Activated gamma-delta T cell (primary cell): ENCODE results near the gene CGB1.
A peak's percentile ranks its signal among the peaks of the same experiment; 100 is the strongest.
"Not testable (repeated sequence)": the region's sequence is repeated elsewhere in the genome, so short reads cannot be mapped to it uniquely, and the experiment has no call there.

Source experiments
- DNase-seq: peaks from one replicate; lab custom pipeline; 2025; lab: John Stamatoyannopoulos, UW

CGB1 gene

DNA sequence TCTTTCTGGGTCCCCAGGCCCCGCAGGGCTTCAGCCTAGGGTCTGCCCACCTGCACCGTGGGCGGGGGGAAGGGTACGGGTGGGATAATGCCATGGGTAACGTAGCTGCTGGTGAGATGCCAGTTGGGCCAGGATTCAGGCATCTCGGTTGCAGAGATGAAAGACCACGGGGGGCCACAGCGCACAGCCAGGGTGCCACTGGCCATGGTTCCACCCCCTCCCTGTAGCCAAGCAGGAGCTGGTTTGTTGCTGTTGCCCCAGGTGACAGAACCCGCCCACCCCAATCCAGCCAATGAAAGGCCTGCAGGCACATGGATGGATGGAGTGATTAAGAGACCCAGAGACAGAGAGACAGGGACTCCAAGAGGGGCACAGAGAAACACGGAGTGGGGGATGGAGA, 21.9 kb upstream of the CGB1 start:
- DNase-seq, result no peak

- no peak for DNase-seq
These were observed 21.0 kb upstream of the CGB1 start, which contains the start of gene CGB7 for GRCh38 chr19:49057636-49058234. TSS of gene CGB7 (minus strand) at chr19:49057749. CDS start at chr19:49055375, 2,374 bp downstream.

DNA sequence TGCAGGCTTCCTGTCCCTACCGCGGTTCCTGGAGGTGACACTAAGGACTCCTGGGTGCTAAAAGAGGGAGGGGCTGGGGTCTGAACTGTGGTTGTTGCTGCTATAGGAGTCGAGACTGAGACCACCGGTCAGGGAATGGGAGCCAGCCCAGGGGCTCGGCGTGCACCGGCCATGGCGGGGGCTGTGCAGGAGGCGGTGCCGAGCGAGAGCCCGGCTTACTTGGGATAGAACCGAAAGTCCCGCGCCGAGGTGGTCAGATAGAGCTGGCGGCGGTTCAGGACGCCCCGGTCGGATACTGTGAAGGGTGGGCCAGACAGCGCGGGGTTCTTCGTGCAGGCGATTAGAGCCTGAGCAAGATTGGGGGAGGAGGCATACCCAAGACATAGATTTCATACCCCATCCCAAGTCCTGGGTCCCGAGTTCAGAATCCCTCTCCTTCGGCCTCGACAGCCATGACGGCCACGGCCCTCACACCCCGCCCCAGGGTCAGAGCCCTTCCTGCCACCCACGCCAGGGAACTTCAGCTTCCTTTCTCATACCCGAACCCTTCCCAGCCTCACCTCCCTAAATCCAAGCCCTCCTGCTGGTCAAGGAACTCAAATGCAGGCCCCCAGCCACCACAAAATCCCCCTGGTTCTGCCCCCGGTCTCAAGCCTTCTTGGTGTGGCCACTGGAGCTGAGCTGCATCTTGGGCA, 20.4 kb upstream of the CGB1 start:
- DNase-seq, result not testable (repeated sequence)

DNA sequence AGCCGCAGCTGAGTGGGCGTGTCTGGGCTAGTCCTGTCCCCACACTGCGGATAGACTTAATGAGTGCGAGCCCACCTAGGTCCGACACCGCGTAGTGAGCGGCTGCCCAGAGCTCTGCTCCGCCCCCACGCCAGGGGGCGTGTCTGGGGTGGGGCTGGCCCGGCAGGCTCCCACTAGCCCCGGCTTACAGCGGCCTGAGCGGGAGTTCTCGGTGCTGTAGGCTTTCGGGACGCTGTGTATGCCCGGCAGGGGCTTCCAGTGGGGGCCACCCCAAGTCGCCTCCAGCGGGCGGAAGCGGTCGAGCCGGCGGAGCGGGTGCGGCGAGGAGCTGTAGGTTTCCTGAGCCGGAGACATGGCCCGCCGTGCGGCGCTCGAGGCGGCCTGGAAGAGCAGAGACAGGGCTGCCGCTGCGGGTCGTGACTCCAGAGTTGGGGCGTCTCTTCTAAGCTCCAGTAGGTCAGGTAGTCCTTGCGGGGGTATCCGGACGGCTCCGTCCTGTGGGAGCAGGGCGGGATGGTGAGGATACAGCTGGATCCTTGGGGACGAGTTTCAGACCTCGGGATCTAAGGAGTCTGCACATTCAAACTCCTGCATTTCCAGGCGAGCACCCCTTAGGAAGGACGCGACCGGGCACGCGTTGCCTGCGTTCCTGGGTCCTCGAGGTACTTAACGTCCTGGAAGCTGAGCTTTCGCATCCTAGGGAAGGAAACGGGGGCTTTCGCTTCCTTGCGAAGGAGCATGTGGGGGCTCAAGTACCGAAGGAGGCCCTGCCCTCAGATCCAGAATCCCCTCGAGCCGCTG, 19.6 kb upstream of the CGB1 start:
- DNase-seq, result peak; percentile 36

- not testable (repeated sequence) for DNase-seq
These were observed 13.8 kb upstream of the CGB1 start for GRCh38 chr19:49050376-49051033.

DNA sequence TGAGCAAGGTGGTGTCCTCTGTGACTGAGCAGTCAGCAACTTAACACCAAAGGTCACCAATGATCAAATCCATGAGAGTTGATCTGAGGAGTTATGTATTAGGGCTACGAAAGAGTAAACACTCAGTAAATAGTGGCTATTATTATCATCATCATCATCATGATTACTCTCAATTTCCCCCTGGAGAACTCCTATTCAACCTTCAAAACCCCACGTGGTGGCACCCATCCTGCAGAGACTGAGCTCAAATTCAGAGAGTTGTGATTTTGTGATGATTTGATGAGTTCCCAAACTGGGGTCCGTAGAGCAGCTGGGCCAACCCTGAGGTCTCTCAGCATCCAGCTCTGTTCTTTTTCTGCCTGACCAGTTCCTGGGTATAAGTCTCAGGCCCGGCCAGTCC, 13.1 kb upstream of the CGB1 start:
- DNase-seq, result not testable (repeated sequence)

- not testable (repeated sequence) for DNase-seq
These were observed 12.3 kb upstream of the CGB1 start, which contains the start of gene CGB8 for GRCh38 chr19:49049011-49049410. TSS of gene CGB8 (minus strand) at chr19:49049111. CDS start at chr19:49048739, 372 bp downstream.

- DNase-seq, result not testable (repeated sequence)
These were observed 6.9 kb upstream of the CGB1 start, which contains the start of gene CGB5 for GRCh38 chr19:49043548-49043947. TSS of gene CGB5 (plus strand) at chr19:49043848. CDS start at chr19:49044210, 362 bp downstream.

DNA sequence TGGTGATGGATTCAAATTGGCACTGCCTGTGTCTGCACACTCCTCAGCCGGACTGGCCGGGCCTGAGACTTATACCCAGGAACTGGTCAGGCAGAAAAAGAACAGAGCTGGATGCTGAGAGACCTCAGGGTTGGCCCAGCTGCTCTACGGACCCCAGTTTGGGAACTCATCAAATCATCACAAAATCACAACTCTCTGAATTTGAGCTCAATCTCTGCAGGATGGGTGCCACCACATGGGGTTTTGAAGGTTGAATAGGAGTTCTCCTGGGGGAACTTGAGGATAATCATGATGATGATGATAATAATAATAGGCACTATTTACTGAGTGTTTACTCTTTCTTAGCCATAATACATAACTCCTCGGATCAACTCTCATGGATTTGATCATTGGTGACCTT, 6.0 kb upstream of the CGB1 start:
- DNase-seq, result not testable (repeated sequence)

- DNase-seq, result no peak
These were observed 5.5 kb upstream of the CGB1 start for GRCh38 chr19:49042177-49042576.

DNA sequence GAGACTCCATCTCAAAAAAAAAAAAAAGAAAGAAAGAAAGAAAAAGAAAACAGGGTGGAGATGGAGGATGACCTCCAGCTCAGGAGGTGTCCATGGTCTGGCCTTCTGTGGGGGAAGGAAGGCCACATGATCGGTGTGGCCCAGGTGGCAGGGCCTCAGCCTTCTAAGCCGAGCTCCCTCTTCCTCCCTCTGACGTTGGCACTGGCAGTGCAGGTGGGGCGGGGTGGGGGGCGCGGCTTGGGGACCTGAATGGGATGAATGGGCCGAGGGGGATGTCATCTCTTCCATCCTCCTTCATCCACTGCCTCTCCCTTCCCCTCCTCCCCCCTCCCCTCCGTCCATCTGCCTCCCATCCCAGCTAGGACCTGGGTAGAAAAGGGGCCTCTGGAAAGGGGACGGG, 3.0 kb upstream of the CGB1 start:
- DNase-seq, result not testable (repeated sequence)

DNA sequence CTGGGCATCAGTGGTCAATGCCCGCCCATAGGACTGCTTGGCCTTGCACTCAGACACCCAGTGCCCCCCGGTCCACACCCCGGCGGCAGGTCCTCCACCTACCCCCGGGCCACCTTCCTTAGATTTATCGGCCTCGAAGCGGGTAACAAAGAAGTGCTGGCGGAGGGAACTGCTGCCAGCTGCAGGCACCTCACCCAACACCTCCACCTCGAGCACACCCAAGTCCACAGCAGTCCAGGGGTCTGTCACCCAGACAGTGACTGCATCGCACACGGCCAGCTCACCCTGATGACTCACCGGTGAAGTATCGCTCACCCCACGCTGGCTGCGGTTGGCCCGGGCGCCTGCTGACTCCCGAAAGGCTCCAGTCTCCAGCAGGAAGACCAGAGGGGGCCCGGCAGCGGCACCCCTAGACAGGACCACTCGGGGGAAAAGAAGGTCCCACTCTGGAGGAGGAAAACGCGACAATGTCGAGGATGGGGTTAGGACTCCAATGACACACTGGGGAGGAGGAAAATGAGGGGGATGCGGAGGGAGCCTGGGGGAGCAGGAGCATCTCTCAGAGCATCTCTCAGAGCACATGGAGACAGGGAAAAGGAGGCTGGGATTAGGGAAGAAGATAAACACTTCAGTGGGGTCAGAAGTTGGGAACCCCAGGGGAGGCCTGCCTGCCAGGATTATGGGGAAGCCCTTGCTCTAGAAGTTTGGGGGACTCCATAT, 2.0 kb upstream of the CGB1 start:
- not testable (repeated sequence) for DNase-seq

- DNase-seq, result not testable (repeated sequence)
These were observed 1.4 kb upstream of the CGB1 start for GRCh38 chr19:49038111-49038510.

- DNase-seq, result not testable (repeated sequence)
These were observed 4.9 kb downstream of the CGB1 start, which contains the start of gene CGB2 for GRCh38 chr19:49031642-49032301. TSS of gene CGB2 (plus strand) at chr19:49031890. CDS start at chr19:49032096, 206 bp downstream.

DNA sequence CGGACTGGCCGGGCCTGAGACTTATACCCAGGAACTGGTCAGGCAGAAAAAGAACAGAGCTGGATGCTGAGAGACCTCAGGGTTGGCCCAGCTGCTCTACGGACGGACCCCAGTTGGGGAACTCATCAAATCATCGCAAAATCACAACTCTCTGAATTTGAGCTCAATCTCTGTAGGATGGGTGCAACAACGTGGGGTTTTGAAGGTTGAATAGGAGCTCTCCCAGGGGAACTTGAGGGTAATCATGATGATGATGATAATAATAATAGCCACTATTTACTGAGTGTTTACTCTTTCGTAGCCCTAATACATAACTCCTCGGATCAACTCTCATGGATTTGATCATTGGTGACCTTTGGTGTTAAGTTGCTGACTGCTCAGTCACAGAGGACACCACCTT, 6.4 kb downstream of the CGB1 start:
- DNase-seq, result not testable (repeated sequence)

DNA sequence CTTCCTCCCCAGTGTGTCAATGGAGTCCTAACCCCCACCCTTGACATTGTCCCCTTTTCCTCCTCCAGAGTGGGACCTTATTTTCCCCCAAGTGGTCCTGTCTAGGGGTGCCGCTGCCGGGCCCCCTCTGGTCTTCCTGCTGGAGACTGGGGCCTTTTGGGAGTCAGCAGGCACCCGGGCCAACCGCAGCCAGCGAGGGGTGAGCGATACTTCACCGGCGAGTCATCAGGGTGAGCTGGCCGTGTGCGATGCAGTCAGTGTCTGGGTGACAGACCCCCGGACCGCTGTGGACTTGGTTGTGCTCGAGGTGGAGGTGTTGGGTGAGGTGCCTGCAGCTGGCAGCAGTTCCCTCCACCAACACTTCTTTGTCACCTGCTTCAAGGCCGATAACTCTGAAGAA, 6.9 kb downstream of the CGB1 start:
- DNase-seq, result not testable (repeated sequence)

- DNase-seq, result not testable (repeated sequence)
These were observed 8.0 kb downstream of the CGB1 start for GRCh38 chr19:49028686-49029085.

DNA sequence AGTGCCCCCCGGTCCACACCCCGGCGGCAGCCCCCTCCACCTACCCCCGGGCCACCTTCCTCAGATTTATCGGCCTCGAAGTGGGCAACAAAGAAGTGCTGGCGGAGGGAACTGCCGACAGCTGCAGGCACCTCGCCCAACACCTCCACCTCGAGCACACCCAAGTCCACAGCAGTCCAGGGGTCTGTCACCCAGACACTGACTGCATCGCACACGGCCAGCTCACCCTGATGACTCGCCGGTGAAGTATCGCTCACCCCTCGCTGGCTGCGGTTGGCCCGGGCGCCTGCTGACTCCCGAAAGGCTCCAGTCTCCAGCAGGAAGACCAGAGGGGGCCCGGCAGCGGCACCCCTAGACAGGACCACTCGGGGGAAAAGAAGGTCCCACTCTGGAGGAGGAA, 11.1 kb downstream of the CGB1 start:
- not testable (repeated sequence) for DNase-seq

DNA sequence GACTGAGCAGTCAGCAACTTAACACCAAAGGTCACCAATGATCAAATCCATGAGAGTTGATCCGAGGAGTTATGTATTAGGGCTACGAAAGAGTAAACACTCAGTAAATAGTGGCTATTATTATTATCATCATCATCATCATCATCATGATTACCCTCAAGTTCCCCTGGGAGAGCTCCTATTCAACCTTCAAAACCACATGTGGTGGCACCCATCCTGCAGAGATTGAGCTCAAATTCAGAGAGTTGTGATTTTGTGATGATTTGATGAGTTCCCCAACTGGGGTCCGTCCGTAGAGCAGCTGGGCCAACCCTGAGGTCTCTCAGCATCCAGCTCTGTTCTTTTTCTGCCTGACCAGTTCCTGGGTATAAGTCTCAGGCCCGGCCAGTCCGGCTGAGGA, 11.6 kb downstream of the CGB1 start:
- not testable (repeated sequence) for DNase-seq

- DNase-seq, result not testable (repeated sequence)
These were observed 12.5 kb downstream of the CGB1 start, which contains the start of gene CGB3 for GRCh38 chr19:49024233-49024632. TSS of gene CGB3 (minus strand) at chr19:49024333. CDS start at chr19:49023971, 362 bp downstream.
